ENCODE data around the gene ZNF74. TPM values are rescaled to one million over a fixed set of nuclear protein-coding genes. Genes with fewer than 3 reads are reported as not detected.
A peak's percentile ranks its signal among the peaks of the same experiment; 100 is the strongest.
"Not testable (repeated sequence)": the region's sequence is repeated elsewhere in the genome, so short reads cannot be mapped to it uniquely, and the experiment has no call there.

ZNF74 gene
- total RNA-seq, 1 donor from 2014 or later, result 19.4 TPM

DNA sequence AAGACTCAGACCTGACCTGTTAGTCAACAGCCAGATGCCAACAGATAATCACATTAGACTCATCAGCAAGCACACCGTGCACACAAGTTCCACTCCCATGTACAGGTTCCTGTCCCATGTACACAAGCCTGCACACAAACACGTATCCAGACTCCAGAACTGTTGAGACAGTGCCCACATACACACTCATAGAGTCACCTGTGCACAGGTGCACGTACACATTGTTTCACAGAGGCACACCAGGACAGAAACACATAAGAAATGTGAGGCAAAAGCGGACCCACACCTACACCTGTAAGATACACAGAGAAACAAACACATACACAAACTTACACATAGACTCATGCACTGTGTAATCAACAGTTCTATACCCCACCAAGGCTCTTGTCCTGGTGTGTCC, 2.7 kb upstream of the ZNF74 start:
- H3K36me3 ChIP-seq, result no peaks in the 10 kb centered on the region
- H3K4me3 Mint-ChIP-seq, result no peak overlapping the region
- H3F3A ChIP-seq (ENCODE audit: low read depth), result no peaks in the 10 kb centered on the region
- peaks cover 10% of the 10 kb centered on the region for H3K27me3 Mint-ChIP-seq (ENCODE audit: insufficient read depth, low read depth)
- peaks cover 18% of the 10 kb centered on the region for H3K79me2 ChIP-seq (ENCODE audit: low read depth)
- no peaks in the 10 kb centered on the region for H3K9me3 Mint-ChIP-seq
- no peak for DNase-seq (ENCODE audit: low spot score)
- H3K9me3 ChIP-seq (ENCODE audit: low read depth), result no peaks in the 10 kb centered on the region
- peaks cover 7% of the 10 kb centered on the region for H3K27me3 ChIP-seq
- H3K4me3 ChIP-seq, result no peak overlapping the region
- H3K4me2 ChIP-seq, result no peak overlapping the region
- H2AFZ ChIP-seq (replicated peaks), result no peak overlapping the region
- peaks cover 22% of the 10 kb centered on the region for H3K4me1 Mint-ChIP-seq
- no peak overlapping the region for H3K27ac Mint-ChIP-seq
- no peak overlapping the region for H3K9ac ChIP-seq
- H3K27ac ChIP-seq, result no peak overlapping the region
- H3K36me3 Mint-ChIP-seq, result peaks cover 6% of the 10 kb centered on the region
- peaks cover 16% of the 10 kb centered on the region for H4K20me1 ChIP-seq (ENCODE audit: low read depth)
- no peak for TF ChIP-seq EZH2phosphoT487 (IDR thresholded peaks at IDR 0.05)
- TF ChIP-seq, protein P1, sequence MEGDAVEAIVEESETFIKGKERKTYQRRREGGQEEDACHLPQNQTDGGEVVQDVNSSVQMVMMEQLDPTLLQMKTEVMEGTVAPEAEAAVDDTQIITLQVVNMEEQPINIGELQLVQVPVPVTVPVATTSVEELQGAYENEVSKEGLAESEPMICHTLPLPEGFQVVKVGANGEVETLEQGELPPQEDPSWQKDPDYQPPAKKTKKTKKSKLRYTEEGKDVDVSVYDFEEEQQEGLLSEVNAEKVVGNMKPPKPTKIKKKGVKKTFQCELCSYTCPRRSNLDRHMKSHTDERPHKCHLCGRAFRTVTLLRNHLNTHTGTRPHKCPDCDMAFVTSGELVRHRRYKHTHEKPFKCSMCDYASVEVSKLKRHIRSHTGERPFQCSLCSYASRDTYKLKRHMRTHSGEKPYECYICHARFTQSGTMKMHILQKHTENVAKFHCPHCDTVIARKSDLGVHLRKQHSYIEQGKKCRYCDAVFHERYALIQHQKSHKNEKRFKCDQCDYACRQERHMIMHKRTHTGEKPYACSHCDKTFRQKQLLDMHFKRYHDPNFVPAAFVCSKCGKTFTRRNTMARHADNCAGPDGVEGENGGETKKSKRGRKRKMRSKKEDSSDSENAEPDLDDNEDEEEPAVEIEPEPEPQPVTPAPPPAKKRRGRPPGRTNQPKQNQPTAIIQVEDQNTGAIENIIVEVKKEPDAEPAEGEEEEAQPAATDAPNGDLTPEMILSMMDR (IDR thresholded peaks at IDR 0.05), result no peak
- no peak for TF ChIP-seq EZH2 (IDR thresholded peaks at IDR 0.05)
- H3K4me1 ChIP-seq, result peaks cover 11% of the 10 kb centered on the region

DNA sequence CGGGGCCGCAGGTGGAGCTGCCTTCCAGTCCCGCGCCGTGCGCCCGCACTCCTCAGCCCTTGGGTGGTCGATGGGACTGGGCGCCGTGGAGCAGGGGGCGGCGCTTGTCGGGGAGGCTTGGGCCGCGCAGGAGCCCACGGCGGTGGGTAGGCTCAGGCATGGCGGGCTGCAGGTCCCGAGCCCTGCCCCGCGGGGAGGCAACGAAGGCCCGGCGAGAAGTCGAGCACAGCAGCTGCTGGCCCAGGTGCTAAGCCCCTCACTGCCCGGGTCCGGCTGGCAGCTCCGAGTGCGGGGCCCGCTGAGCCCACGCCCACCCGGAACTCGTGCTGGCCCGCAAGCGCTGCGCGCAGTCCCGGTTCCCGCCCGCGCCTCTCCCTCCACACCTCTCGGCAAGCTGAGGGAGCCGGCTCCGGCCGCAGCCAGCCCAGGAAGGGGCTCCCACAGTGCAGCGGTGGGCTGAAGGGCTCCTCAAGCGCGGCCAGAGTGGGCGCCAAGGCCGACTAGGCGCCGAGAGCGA, 1.5 kb upstream of the ZNF74 start:
- H3K4me3 ChIP-seq; DNase-seq (ENCODE audit: low spot score); H3K27ac Mint-ChIP-seq; H3K27me3 ChIP-seq; H3F3A ChIP-seq (ENCODE audit: low read depth); H3K9ac ChIP-seq; H3K36me3 Mint-ChIP-seq; H3K27ac ChIP-seq; H3K36me3 ChIP-seq; H3K4me2 ChIP-seq; H3K9me3 ChIP-seq (ENCODE audit: low read depth); H3K4me3 Mint-ChIP-seq; H2AFZ ChIP-seq (replicated peaks); H3K9me3 Mint-ChIP-seq: not testable (repeated sequence)
- H3K27me3 Mint-ChIP-seq (ENCODE audit: insufficient read depth, low read depth), result peaks cover 10% of the 10 kb centered on the region
- Histone ChIP-seq H4K20me1 (ENCODE audit: low read depth) (peaks cover 25% of the 10 kb centered on the region), H3K79me2 (ENCODE audit: low read depth) (peaks cover 28% of the 10 kb centered on the region), H3K4me1 (peaks cover 11% of the 10 kb centered on the region)
- H3K4me1 Mint-ChIP-seq, result peaks cover 28% of the 10 kb centered on the region

DNA sequence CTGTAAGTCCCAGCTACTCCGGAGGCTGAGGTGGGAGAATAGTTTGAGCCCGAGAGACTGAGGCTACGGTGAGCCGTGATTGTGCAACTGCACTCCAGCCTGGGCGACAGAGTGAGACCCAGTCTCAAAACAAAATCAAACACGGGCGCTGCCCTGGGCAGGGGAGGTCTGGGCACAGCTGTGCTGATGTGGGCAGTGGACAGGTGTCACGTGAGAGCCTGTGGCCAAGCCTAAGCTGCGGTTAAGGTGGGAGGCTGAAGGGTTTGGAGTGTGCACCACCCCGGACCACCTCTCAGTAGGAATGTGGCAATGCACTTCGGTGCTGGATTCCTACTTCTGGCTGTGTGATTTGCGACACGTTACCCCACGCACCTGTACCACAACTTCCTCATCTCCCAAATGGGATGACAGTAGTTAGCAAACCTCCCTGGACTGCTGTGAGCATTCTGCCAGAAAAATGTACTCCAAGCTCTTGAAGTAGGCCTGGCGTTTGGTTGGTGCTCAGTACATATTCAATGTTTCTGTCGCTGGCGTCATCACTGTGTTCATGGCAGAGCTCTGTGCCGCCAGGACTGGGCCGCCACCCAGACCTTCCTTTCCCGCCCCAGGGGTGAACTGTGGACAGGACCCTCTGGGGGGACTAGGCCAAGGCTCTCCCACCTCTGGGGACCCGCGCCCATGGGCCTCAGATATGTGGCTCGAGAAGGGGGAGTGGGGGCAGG, 807 bp upstream of the ZNF74 start:
- Histone ChIP-seq H3K4me2 (peak overlapping the region; percentile 78), H3K27ac (no peak overlapping the region), H4K20me1 (ENCODE audit: low read depth) (peaks cover 32% of the 10 kb centered on the region), H3F3A (ENCODE audit: low read depth) (no peaks in the 10 kb centered on the region), H3K79me2 (ENCODE audit: low read depth) (peaks cover 36% of the 10 kb centered on the region), H3K4me1 (peaks cover 11% of the 10 kb centered on the region), H3K9ac (no peak overlapping the region), H3K27me3 (peaks cover 7% of the 10 kb centered on the region), H3K9me3 (ENCODE audit: low read depth) (no peaks in the 10 kb centered on the region), H3K36me3 (no peaks in the 10 kb centered on the region), H3K4me3 (peak overlapping the region; percentile 75), H2AFZ (replicated peaks) (peak overlapping the region; percentile 86)
- no peaks in the 10 kb centered on the region for H3K9me3 Mint-ChIP-seq
- peaks cover 13% of the 10 kb centered on the region for H3K36me3 Mint-ChIP-seq
- TF ChIP-seq, protein P1 (IDR thresholded peaks at IDR 0.05), result no peak
- TF ChIP-seq EZH2 (IDR thresholded peaks at IDR 0.05) (no peak), EZH2phosphoT487 (IDR thresholded peaks at IDR 0.05) (no peak)
- peak overlapping the region; percentile 93 for H3K4me3 Mint-ChIP-seq
- peaks cover 6% of the 10 kb centered on the region for H3K27me3 Mint-ChIP-seq (ENCODE audit: insufficient read depth, low read depth)
- H3K4me1 Mint-ChIP-seq, result peaks cover 28% of the 10 kb centered on the region
- H3K27ac Mint-ChIP-seq, result no peak overlapping the region
- DNase-seq (ENCODE audit: low spot score), result no peak

Data from neural progenitor cell (in vitro differentiated cells).